Measurements from ENCODE around the gene SCARF2. TPM values are rescaled to one million over a fixed set of nuclear protein-coding genes. Genes with fewer than 3 reads are reported as not detected.
A peak's percentile ranks its signal among the peaks of the same experiment; 100 is the strongest.

The SCARF2 gene
- total RNA-seq, 1 experiment from 2014 or later = 26.3 TPM

DNA sequence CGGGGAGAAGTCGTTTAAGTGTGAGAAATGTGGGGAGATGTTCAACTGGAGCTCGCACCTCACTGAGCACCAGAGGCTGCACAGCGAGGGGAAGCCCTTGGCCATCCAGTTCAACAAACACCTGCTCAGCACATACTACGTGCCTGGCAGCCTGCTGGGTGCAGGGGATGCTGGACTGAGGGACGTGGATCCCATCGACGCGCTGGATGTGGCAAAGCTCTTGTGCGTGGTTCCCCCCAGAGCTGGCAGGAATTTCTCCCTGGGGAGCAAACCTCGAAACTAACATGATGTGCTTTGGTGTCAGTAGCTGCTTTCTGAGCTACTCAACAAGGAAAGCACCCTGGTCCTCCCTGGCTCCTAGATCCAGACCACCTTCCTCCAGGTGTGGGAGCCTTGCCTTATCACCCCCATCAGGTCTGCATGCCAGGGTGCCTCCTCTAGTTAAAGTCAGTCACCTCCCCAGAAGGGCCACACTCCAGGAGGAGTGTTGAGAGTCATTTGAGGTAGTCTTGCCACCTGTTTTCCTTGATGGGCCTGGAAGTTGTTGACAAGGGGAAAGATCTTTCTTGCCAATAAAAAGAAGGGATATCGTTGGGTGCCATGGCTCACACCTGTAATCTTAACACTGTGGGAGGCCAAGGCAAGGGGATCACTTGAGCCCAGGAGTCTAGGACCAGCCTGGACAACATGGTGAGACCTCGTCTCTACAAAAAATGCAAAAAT lies 30.8 kb downstream of the SCARF2 start:
- H3K36me3 Mint-ChIP-seq = peaks cover 41% of the 10 kb centered on the region
- TF ChIP-seq NFE2L1 (CRISPR knock-in tag; IDR thresholded peaks at IDR 0.05) = no peak
- TF ChIP-seq ZNF138 (CRISPR knock-in tag; conservative IDR thresholded peaks at IDR 0.05) = no peak
- no peak for TF ChIP-seq NFATC4 (CRISPR knock-in tag; IDR thresholded peaks at IDR 0.05)
- no peak overlapping the region for H3K4me3 Mint-ChIP-seq
- ChIA-PET POLR2A (no interaction called here), CTCF (interaction anchor here (0.8 to 5.1 kb wide), 3 partner anchors 11 to 199 kb away, joined by 3 to 25 read pairs (median 4); no protein-coding TSS in a partner anchor)
- ATAC-seq (no peak), DNase-seq (ENCODE audit: low spot score) (no peak)
- H3K4me1 Mint-ChIP-seq = no peaks in the 10 kb centered on the region
- no peaks in the 10 kb centered on the region for H3K9me3 Mint-ChIP-seq
- H3K27ac Mint-ChIP-seq = peak overlapping the region; percentile 19; the same call in 1 of the 2 replicates
- no peaks in the 10 kb centered on the region for H3K27me3 Mint-ChIP-seq (ENCODE audit: low read depth)

DNA sequence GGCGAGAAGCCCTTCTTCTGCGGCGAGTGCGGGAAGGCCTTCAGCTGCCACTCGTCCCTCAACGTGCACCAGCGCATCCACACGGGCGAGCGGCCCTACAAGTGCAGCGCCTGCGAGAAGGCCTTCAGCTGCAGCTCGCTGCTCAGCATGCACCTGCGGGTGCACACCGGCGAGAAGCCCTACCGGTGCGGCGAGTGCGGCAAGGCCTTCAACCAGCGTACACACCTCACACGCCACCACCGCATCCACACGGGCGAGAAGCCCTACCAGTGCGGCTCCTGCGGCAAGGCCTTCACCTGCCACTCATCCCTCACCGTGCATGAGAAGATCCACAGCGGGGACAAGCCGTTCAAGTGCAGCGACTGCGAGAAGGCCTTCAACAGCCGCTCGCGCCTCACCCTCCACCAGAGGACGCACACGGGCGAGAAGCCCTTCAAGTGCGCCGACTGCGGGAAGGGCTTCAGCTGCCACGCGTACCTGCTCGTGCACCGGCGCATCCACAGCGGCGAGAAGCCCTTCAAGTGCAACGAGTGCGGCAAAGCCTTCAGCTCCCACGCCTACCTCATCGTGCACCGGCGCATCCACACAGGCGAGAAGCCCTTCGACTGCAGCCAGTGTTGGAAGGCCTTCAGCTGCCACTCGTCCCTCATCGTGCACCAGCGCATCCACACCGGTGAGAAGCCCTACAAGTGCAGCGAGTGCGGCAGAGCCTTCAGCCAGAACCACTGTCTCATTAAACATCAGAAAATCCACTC lies 31.5 kb downstream of the SCARF2 start:
- Mint-ChIP-seq H3K9me3 (no peaks in the 10 kb centered on the region), H3K27me3 (ENCODE audit: low read depth) (no peaks in the 10 kb centered on the region; the same call in 1 of the 2 replicates), H3K4me3 (no peak overlapping the region), H3K27ac (no peak overlapping the region), H3K36me3 (peaks cover 41% of the 10 kb centered on the region), H3K4me1 (no peaks in the 10 kb centered on the region)
- DNase-seq (ENCODE audit: low spot score) = no peak
- TF ChIP-seq ZNF423 (CRISPR knock-in tag; IDR thresholded peaks at IDR 0.05) = no peak
- TF ChIP-seq TCF7 (CRISPR knock-in tag; IDR thresholded peaks at IDR 0.05; ENCODE audit: low read depth) = no peak
- no peak for TF ChIP-seq SOX15 (CRISPR knock-in tag; IDR thresholded peaks at IDR 0.05)
- no peak for TF ChIP-seq NFATC4 (CRISPR knock-in tag; IDR thresholded peaks at IDR 0.05)
- TF ChIP-seq, protein P1, sequence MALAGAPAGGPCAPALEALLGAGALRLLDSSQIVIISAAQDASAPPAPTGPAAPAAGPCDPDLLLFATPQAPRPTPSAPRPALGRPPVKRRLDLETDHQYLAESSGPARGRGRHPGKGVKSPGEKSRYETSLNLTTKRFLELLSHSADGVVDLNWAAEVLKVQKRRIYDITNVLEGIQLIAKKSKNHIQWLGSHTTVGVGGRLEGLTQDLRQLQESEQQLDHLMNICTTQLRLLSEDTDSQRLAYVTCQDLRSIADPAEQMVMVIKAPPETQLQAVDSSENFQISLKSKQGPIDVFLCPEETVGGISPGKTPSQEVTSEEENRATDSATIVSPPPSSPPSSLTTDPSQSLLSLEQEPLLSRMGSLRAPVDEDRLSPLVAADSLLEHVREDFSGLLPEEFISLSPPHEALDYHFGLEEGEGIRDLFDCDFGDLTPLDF (CRISPR knock-in tag; IDR thresholded peaks at IDR 0.05) = no peak
- TF ChIP-seq SP1 (CRISPR knock-in tag; conservative IDR thresholded peaks at IDR 0.05) = no peak
- TF ChIP-seq, protein P2, sequence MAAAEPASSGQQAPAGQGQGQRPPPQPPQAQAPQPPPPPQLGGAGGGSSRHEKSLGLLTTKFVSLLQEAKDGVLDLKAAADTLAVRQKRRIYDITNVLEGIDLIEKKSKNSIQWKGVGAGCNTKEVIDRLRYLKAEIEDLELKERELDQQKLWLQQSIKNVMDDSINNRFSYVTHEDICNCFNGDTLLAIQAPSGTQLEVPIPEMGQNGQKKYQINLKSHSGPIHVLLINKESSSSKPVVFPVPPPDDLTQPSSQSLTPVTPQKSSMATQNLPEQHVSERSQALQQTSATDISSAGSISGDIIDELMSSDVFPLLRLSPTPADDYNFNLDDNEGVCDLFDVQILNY (CRISPR knock-in tag; IDR thresholded peaks at IDR 0.05) = no peak
- TF ChIP-seq, protein P3, sequence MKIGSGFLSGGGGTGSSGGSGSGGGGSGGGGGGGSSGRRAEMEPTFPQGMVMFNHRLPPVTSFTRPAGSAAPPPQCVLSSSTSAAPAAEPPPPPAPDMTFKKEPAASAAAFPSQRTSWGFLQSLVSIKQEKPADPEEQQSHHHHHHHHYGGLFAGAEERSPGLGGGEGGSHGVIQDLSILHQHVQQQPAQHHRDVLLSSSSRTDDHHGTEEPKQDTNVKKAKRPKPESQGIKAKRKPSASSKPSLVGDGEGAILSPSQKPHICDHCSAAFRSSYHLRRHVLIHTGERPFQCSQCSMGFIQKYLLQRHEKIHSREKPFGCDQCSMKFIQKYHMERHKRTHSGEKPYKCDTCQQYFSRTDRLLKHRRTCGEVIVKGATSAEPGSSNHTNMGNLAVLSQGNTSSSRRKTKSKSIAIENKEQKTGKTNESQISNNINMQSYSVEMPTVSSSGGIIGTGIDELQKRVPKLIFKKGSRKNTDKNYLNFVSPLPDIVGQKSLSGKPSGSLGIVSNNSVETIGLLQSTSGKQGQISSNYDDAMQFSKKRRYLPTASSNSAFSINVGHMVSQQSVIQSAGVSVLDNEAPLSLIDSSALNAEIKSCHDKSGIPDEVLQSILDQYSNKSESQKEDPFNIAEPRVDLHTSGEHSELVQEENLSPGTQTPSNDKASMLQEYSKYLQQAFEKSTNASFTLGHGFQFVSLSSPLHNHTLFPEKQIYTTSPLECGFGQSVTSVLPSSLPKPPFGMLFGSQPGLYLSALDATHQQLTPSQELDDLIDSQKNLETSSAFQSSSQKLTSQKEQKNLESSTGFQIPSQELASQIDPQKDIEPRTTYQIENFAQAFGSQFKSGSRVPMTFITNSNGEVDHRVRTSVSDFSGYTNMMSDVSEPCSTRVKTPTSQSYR (CRISPR knock-in tag; IDR thresholded peaks at IDR 0.05) = no peak
- TF ChIP-seq GTF2I (CRISPR knock-in tag; conservative IDR thresholded peaks at IDR 0.05) = no peak
- TF ChIP-seq, protein P4, sequence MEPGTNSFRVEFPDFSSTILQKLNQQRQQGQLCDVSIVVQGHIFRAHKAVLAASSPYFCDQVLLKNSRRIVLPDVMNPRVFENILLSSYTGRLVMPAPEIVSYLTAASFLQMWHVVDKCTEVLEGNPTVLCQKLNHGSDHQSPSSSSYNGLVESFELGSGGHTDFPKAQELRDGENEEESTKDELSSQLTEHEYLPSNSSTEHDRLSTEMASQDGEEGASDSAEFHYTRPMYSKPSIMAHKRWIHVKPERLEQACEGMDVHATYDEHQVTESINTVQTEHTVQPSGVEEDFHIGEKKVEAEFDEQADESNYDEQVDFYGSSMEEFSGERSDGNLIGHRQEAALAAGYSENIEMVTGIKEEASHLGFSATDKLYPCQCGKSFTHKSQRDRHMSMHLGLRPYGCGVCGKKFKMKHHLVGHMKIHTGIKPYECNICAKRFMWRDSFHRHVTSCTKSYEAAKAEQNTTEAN (CRISPR knock-in tag; IDR thresholded peaks at IDR 0.05) = no peak
- no peak for TF ChIP-seq IRF2 (CRISPR knock-in tag; IDR thresholded peaks at IDR 0.05; ENCODE audit: borderline replicate concordance, low read depth)
- TF ChIP-seq ZNF416 (CRISPR knock-in tag; IDR thresholded peaks at IDR 0.05) = no peak
- TF ChIP-seq, protein P5, sequence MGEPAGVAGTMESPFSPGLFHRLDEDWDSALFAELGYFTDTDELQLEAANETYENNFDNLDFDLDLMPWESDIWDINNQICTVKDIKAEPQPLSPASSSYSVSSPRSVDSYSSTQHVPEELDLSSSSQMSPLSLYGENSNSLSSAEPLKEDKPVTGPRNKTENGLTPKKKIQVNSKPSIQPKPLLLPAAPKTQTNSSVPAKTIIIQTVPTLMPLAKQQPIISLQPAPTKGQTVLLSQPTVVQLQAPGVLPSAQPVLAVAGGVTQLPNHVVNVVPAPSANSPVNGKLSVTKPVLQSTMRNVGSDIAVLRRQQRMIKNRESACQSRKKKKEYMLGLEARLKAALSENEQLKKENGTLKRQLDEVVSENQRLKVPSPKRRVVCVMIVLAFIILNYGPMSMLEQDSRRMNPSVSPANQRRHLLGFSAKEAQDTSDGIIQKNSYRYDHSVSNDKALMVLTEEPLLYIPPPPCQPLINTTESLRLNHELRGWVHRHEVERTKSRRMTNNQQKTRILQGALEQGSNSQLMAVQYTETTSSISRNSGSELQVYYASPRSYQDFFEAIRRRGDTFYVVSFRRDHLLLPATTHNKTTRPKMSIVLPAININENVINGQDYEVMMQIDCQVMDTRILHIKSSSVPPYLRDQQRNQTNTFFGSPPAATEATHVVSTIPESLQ (CRISPR knock-in tag; IDR thresholded peaks at IDR 0.05) = no peak
- ATAC-seq = no peak
- ChIA-PET POLR2A (no interaction called here), CTCF (interaction anchor here (1.5 to 5.1 kb wide), 2 partner anchors 12 to 58 kb away, joined by 4 to 25 read pairs; no protein-coding TSS in a partner anchor)

Data from WTC11 (cell line).